T-helper 1 cell treated with Interleukin-12 subunit alpha and Interleukin-12 subunit beta and Interleukin-4 antibody, amounts not matched to agents 30 ng/mL and 1 ng/mL, for 36 hours (primary cell): ENCODE data around the gene PLK5. TPM values are rescaled to one million over a fixed set of nuclear protein-coding genes. Genes with fewer than 3 reads are reported as not detected.
"Not testable (repeated sequence)": the region's sequence is repeated elsewhere in the genome, so short reads cannot be mapped to it uniquely, and the experiment has no call there.

Source experiments
- intact Hi-C: fragments of 100-400 bp; cut with micrococcal nuclease; formaldehyde crosslinking; loops from one replicate; pipeline ENCODE4 v1.15.1; 2024
- total RNA-seq: library from RNA; stranded (reverse); gene quantifications from 2 replicates; pipeline ENCODE4 v1.2.3, GENCODE V29; 2022

PLK5 gene, protein sequence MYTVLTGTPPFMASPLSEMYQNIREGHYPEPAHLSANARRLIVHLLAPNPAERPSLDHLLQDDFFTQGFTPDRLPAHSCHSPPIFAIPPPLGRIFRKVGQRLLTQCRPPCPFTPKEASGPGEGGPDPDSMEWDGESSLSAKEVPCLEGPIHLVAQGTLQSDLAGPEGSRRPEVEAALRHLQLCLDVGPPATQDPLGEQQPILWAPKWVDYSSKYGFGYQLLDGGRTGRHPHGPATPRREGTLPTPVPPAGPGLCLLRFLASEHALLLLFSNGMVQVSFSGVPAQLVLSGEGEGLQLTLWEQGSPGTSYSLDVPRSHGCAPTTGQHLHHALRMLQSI
- not detected in 2 replicates for total RNA-seq

DNA sequence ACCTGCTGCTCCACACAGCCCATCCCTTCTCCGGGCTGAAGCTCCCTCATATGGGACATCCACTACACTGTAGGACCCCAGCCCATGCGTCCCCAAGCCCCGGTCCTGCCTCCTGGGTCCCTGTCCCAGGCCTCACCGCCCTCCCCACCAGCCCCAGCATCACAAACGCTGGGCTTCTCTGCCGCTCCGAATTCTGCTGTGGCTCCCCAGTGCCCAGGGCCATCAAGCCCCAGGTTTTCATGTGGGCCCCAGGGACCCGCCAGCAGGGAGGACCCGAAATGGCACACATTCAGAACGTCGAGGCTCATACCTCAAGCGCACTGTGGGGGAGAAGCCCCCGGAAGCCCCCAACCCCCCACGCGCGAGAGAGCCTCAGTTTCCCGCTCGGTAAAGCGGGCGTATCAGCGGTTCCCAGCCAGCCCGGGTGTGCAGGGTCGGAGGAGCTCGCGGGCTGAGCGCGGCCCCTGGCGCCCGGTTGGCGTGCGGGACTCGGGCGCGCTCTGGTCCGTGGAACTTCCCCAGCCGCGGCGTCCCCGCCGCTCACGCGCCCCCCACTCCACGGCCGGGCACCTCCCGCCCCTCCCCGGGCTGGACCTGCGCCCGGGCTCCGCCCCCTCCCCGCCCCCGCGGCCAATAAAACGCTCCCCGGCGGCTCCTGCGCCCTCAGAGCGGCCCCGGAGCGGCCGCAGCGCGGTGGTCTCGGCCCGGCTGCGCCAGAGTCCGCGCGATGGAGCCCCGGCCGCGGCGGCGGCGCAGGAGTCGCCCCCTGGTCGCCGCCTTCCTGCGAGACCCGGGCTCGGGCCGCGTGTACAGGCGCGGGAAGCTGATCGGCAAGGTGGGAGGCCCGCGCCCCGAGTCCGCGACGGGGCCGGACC lies at the start of gene PLK5:
PLK5 (plus strand) TSS at position 666 of the 875 bp plus-strand sequence. CDS start 2,920 bp downstream, outside the sequence.
- intact Hi-C loops: no loop called here

GRCh38 chr19:1474765-1475351 lies 49.0 kb upstream of the PLK5 start:
- intact Hi-C loops: no loop called here

- intact Hi-C loops: no loop called here
Observed at GRCh38 chr19:1475751-1476437, 48.0 kb upstream of the PLK5 start.

DNA sequence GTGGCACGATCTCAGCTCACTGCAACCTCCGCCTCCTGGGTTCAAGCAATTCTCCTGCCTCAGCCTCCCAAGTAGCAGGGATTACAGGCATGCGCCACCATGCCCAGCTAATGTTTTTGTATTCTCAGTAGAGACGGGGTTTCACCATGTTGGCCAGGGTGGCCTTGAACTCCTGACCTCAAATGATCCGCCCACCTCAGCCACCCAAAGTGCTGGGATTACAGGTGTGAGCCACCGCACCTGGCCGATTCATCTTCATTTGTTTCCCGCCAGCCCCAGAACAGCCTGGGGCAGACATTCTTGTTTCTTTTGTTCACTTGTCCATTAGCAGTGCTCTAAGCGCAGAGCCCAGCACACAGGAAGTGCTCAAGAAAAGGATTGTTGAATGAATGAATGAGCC lies 46.8 kb upstream of the PLK5 start:
- intact Hi-C loops: not testable (repeated sequence)

DNA sequence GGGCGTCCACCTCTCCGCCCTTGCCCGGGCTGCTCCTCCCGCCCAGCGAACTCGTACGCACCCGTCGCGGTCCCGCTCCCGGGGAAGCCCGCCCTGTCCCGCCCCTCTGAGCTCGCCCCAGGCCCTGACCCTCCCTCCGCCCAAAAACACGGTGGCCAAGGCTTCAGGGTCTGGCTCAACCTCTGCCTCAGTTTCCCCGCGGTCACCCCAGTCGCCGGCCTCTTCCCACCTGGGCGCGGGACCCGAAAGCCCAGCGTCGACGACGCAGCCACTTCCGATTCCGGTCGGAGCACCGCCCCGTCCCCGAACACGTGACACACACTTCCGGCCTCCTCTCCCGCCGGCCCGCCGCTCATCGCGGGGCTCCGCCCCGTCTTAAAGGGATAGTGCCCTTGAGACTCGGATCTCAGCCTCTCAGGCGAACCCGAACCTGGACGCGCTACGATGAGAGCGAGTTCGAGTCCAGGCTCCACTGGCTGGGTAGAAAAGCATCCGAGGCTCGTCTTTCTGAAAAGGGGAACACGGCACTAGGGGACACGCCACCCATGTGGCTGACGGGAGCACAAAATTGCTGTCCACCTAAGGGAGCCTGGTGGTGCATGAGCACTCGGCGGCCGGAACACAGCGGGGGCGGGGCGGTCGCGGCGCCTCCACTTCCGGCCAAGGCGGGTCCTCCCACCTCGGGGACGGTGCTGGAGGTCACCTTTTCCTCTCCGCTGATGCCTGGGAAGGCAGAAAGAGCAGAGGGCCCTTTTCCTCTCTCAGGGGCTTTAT lies 44.8 kb upstream of the PLK5 start, which contains the start of gene C19orf25:
C19orf25 (minus strand) TSS at position 282 of the 774 bp plus-strand sequence. CDS start 312 bp downstream, outside the sequence.
- intact Hi-C loops: loop anchor here (1.0 to 2.0 kb wide), 4 partner anchors 11 to 174 kb away; partner anchors contain the start of genes PCSK4 and RPS15

GRCh38 chr19:1481224-1481892 lies 42.5 kb upstream of the PLK5 start:
- intact Hi-C loops: no loop called here

DNA sequence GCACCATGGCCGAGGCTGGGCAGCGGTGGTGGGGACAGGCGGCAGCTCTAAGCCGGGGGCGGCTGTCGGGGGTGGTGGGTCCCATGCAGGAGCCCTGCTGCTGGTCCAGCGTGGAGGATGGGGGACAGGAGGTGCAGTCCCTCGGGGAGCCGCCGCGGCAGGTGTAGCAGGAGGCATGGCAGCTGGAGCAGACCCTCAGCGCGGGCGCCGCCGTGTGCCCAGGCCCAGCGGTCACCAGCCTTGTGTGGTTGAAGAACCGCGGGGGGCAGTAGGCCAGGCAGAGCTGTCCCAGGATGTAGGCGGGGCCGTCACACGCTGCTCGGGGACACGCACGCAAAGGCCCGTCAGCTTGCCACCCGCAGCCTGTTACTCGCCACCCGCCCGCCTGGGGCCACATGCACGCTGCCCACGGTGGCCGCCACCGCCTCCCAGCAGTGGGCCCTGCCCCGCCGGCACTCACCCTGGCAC lies 42.0 kb upstream of the PLK5 start:
- intact Hi-C loops: no loop called here

DNA sequence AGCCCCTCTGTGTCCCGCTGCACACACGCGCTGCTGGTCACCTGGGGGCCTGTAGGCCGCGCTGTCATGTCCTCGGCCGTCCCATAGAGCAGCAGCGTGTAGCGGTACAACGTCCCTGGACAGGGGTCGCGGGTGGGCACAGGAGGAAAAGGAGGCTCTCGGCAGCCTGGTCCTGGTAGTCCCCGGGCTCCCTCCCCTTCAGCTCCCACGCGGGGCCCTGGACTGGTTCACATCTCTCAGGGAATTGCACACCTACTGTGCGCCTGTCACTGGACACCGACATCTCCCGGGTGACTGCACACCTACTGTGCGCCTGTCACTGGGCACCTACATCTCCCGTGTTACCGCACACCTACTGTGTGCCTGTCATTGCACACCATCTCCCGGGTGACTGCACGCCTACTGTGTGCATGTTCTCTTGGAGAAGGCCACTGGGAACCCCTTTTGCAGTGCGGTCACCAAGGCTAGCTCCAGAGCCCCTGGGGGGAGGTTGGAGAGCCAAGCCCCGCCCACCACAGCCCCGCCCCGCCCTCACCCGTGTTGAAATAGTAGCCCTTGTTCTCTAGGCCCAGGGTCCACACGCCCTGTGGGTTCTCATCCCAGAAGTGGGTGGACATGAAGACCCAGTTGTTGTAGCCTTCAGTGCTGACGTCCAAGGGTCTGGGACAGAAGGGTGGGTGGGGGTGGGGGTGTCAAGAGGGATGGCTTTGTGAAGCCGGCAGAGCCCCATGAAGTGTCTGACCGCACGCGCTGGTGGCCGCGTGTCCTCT lies 41.3 kb upstream of the PLK5 start:
- intact Hi-C loops: no loop called here

GRCh38 chr19:1483131-1483978 lies 40.5 kb upstream of the PLK5 start:
- intact Hi-C loops: no loop called here

- intact Hi-C loops: no loop called here
Observed at GRCh38 chr19:1483979-1484428, 39.9 kb upstream of the PLK5 start.

GRCh38 chr19:1486720-1487575 lies 36.9 kb upstream of the PLK5 start:
- intact Hi-C loops: no loop called here

DNA sequence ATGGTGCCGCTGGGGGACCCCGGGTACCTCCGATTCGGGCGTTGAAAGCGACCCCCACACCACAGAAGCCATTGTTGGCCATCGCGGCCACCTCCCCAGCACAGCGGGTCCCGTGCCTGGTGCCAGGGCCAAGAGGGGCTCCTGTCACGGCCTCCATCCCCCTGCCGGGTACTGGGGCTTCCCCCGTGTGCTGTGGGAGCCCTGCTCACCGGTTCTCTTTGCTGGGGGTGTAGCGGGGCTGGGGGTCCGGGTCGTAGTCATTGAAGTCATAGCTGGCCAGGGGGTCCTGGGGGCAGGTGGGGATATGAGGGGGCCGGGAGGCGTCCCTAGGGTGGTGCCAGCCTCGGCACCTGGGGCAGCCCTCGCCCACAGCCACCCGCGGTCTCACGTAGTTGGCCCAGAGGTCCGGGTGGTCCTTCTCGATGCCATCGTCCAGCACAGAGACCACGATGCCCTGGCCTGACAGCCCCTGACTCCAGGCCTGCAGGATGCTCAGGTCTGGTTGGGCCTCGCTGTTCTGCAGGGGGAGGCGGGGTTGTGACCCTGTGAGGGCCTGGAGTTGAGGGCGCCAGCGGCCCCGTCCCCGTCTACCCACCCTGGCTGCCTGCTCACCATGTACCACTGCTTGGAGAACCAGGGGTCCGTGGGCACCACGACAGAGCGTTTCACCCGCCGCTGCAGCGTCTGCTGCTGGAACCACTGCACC lies 36.1 kb upstream of the PLK5 start:
- intact Hi-C loops: no loop called here

DNA sequence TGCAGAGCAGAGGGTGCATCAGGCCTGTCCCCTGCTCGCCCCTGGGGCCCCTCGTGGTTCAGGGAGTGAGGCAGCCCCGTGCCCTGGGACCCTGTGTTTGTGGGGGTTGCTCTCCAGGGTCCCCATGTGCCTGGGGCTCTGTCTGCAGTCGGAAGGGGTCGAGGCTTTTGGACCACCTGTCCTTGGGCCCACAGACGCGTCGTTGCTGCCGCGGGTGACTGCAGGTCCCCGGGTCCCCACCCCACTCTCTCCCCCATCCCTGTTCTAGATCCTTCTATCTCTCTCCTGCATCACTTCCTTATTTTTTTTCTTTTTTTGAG lies 35.6 kb upstream of the PLK5 start:
- intact Hi-C loops: no loop called here

DNA sequence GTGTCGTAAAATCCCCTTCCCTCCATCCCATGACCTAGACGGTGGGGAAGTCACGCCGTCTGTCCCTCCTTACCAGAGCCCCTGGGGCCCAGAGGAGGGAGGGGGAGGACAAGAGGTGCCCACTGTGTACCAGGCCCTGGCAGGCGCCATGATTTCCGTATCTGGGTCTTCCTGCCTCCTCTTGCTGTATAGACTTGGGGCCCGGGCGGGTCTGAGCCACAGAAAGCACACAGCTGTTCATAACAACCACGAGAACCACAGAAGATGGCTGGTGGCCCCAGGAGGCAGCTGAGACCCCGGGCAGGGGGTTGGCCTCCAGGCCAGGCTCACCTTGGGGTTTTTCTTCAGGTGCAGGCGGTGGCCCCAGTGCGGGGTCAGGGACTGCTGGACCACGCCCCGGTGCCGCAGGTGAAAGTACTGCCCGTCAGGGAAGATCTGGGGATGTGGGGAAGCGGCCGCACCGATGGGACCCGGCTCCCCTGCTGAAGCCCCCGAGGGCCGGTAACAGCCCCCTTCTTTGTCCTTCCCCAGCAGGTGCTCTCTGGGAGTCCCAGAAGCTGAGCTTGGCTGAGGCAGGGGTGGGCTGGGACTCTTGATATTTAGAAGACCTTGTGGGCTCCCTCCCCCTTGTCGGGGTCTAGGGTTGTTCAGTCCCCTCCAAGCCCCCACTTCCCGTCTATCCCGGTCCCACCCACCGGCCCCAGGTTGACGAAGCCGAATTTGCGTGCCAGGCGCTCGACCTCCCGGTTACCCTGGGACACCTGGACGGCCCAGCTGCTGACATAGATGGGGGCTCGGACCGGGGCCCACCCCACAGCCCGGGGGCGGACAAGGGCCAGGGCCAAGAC lies 34.2 kb upstream of the PLK5 start:
- intact Hi-C loops: loop anchor here (1.0 to 5.0 kb wide), 11 partner anchors 10 to 809 kb away; partner anchors contain the start of genes ATP8B3, C19orf25, KLF16 and MBD3
